Body of pancreas (tissue), 4 donors: ENCODE results near the gene SCRT2.

ENCODE experiments used
- CTCF ChIP-seq, 7 experiments: fragments of 450-650 bp in 4 of 7; fragments of 200-600 bp in 3 of 7; sonication (generic) in 3 of 7; IDR thresholded peaks; one replicate each; pipeline ENCODE4 v1.5.1; 2016 to 2019; ENCODE audit warnings: antibody characterized with exemption in 7 of 7
- POLR2A ChIP-seq, 3 donors: fragments of 450-650 bp; IDR thresholded peaks; one replicate each; pipeline ENCODE4 v1.6.1; 2016; ENCODE audit warnings: antibody characterized with exemption in 3 of 3, mild to moderate bottlenecking in 2 of 3

DNA sequence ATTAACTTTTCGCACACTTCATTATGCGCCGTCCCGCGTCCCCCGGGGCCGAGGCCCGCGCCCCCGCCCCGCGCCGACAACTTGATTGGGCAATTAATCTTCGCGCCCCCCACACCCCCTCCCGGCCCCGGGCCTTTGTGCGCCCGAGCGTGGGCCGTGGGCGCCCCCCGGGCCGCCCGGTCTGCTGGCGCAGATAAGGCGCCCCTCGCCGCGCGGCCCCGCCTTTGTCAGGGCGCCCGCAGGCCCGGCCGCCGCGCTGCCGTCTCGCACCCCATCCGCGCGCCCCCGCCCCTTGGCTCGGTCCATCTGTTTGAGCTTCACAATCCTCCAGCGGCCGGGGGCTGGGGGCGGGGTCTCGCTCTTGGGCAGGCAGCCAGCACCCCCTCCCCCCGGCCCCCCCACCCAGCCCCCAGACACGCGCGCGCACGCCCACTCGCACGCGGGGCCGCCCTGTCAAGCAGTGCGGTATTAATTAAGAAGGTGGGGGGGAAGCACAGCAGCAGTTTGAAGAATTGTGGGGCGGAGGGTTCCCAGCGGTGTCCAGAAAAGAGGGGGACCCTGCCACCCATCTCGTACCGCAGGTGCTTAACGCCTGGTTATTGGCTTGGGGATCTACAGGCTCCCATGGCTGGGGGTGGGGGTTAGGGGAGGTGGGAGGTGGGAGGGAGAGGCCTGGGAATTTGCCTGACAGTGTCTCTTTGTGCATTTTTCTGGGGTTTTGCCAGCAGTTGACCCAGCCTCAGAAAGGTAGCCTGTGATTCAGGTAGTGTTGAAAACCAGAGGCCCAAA is 34.6 kb upstream of the SCRT2 start:
- TF ChIP-seq CTCF (IDR thresholded peaks at IDR 0.05) (no peak), POLR2A (IDR thresholded peaks at IDR 0.05) (no peak)
